GM10266 (cell line): ENCODE data around the gene RTP5.

ENCODE experiments used
- DNase-seq: peaks from one replicate; pipeline ENCODE4 v3.0.0; 2012; ENCODE audit errors: extremely low spot score
- TF ChIP-seq, protein P1 (sequence below): IDR thresholded peaks from 2 replicates; pipeline ENCODE4 v1.5.1; 2012; ENCODE audit warnings: mild to moderate bottlenecking, low read depth; ENCODE audit not compliant: control insufficient read depth, insufficient read depth; ENCODE audit errors: missing control alignments

RTP5 gene

DNA sequence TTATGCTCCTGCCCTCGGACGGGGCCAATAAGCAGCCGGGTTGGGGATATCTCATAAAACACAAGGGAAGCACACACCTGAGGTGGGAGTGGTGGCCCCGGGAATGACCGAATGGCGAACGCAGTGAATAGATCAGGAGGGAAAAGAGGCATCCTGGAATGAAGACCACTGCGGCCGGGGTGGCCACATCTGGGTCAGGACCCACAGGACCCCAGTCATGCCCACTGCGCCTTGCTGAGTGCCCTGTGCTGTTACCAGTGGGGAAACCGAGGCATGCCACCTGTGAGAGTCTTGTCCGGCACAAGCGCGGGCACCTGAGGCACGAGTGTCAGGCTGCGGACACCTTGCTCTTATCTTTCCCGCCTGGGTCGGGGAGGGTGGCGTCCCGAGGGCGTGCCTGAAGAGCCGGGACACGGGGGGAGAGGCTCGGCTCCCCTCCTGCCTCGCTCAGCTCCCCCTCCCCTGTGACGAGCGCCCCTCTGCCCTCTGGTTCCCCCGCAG is 12.4 kb upstream of the RTP5 start:
- TF ChIP-seq, protein P1, sequence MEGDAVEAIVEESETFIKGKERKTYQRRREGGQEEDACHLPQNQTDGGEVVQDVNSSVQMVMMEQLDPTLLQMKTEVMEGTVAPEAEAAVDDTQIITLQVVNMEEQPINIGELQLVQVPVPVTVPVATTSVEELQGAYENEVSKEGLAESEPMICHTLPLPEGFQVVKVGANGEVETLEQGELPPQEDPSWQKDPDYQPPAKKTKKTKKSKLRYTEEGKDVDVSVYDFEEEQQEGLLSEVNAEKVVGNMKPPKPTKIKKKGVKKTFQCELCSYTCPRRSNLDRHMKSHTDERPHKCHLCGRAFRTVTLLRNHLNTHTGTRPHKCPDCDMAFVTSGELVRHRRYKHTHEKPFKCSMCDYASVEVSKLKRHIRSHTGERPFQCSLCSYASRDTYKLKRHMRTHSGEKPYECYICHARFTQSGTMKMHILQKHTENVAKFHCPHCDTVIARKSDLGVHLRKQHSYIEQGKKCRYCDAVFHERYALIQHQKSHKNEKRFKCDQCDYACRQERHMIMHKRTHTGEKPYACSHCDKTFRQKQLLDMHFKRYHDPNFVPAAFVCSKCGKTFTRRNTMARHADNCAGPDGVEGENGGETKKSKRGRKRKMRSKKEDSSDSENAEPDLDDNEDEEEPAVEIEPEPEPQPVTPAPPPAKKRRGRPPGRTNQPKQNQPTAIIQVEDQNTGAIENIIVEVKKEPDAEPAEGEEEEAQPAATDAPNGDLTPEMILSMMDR, result no peak
- DNase-seq, result no peak

DNA sequence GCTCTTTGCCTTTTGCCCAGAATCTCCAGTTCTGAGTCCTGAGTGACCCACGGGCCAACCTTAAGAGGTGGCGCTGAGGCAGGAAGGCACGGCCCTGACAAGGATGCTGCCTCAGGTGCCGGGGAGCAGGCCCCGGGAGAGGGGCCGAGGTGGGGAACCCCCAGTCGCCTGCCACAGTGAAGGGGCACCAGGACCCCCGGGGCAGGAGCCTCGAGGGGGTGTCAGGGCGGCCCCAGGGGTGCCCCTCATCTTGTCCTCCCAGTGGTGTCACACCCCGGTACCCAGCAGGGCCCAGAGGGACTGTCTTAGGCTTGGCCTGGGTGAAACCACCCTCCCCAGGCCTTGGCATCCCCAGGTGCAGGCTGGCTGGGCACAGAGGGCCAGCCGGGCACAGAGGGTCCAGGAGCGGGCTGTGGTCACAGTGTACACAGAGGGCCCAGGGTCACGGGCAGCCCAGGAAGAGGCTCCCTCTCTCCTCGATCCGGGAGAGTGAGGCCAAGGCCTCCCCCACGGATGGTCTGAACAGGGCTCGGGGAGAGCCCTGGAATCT is 11.9 kb upstream of the RTP5 start:
- TF ChIP-seq, protein P1, result no peak
- DNase-seq, result no peak

DNA sequence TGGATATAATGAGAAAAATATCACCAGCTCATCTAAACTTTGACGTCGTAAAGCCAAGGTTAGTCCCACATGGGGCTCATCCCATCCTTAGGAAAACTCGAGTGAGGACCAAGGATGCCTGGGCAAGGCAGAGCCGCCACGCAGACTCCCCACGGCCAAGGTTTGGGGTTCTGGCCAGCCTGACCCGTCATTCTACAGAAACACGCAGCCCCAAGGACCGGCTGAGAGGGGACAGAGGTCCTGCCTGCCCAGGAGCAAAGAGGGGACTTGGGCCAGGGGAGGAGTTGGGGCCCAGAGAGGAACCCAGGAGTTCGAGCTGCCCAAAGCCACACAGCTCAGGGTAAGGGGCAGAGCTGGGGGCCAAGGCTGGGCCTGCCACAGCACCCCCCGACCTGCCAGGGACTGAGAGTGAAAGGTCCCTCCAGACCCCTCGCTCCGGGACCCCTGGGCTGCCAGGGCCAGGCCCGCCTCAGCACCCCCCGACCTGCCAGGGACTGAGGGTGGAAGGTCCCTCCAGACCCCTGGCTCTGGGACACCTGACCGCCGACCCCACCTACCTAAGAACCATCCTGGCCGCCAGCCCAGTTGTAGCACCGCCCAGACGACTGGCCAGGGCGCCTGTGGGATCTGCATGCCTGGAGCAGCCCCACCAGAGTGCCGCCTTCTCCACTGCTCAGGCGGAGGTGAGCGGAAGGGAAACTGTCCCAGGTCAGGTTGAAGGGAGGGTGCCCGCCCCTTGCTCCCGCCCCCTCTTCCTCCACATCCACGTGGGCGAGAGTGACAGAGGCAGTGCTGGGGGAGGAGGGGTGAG is 11.1 kb upstream of the RTP5 start, which contains the start of gene PDCD1:
Gene PDCD1, minus strand, starts transcription at position 689 of the 811 bp plus-strand sequence. Its CDS starts 56 bp downstream, at position 633.
- TF ChIP-seq, protein P1, result no peak
- DNase-seq, result peak; percentile 76

DNA sequence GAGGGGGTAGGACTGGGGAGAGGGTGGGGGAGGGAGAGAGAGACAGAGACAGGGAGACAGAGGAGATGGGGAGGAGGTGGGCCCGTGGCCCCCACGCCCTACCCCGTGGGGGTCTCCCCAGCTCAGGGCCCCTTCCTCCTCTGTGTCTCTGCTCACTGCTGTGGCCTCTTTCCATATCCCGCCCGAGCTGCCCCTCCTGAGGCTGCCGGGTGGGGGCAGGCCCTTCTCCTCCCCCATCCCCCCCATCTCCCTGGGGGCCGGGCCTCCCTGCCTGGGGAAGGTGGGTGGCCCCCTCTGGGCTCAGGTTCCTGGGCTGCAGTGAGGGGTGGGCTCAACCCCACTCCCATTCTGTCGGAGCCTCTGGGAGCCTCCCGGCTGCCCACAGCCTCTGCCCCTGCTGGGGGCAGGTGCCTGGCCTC is 10.5 kb upstream of the RTP5 start:
- no peak for DNase-seq
- TF ChIP-seq, protein P1, result peak; percentile 6

DNA sequence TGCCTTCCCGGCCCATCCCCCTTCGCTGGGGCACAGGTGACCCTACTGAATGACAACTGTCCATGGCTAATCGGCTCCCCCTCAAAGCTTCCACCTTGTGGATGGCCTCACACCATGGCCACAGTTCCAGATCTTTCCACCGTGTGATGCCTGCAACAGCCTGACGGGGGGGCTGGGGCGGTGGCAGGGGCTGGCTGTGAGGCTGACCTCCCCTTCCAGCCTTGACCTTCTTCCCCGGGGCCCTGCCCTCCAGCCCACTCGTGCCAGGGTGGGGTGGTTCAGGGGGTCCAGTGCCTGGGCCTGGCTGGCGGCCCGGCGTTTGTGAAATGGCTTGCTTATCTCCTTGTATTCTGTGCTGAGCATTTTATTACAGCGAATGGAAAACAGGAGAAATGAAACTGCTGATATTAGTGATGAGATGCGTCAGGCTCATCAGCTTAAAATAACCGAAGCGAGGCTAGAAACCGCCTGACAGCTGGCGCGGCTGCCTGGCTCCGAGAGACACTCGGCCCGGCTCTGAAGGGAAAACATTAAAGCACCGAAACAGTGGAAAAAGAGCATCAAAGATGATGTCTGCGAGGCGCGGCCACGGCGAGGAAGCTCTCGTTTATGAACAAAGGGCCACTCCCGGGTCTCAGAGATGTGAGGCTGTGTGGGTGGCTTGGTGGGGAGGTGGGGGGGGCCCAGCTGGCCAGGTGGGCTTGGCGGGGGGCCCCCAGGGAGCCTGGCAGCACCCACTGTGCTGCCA is 9.9 kb upstream of the RTP5 start:
- DNase-seq, result peak; percentile 87
- TF ChIP-seq, protein P1, result no peak

DNA sequence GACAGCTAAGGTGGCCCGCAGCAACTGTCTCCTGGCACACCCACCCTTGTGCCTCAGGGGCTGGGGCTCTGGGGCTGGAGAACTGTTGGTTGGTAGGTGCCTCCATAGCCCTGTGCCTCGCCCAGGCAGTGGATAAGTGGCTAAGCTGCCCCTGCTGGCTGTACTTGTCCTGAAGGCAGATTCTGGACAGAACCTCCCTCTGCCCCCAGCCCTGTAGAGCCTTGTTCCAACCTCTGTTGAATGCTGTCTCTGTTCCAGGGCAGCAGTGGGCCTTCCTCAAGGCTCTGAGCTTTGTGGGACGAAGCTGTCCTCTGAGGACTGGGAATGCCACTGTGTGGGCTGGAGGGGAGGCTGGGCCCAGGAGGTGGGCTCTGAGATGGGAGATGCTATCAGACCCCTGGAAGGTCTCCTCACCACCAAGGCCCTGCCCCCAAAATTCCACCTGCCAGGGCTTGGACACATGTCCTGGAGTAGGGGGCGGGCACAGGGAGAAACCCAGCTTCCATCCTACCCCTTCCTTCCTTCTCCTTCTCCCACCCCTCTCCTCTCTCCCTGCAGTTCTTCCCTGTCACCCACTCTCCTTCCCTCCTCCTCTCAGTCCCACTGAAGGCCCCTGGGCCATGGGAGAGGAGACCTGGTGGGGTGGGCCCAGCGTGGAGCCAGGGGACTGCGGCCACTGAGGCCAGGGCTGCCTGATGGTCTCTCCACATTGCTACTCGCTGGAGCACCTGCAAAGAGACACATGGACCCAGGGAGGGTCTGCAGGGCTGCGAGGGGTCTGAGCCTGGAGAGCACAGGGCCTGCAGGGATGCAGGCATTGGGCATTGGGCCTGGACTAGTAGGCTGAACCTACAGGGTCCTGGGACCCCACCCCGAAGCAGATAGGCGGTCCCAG is 9.1 kb upstream of the RTP5 start:
- no peak for DNase-seq
- TF ChIP-seq, protein P1, result peak; percentile 10
